ENCODE data around the gene SYNDIG1L.

Gene SYNDIG1L

DNA sequence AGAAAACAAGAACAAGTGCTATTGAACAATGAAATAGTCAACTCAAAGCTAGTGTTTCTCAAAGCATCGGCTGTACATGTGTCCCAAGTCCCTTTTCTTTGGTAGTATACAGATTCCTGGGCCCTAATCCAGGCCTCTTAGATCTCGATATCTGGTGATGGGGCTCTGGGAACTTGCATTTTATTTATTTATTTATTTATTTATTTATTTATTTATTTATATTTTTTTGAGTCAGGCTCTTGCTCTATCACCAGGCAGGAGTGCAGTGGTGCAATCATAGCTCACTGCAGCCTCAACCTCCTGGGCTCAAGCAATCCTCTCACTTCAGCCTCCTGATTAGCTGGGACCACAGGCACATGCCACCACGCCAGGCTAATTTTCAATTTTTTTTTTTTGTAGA, 17.1 kb downstream of the SYNDIG1L start:
- H3K4me2 ChIP-seq (ENCODE audit: low read depth, low read length, poor library complexity, severe bottlenecking) = no peak overlapping the region
- H3F3A ChIP-seq (ENCODE audit: insufficient read depth) = no peaks in the 10 kb centered on the region
- no peaks in the 10 kb centered on the region for H4K20me1 ChIP-seq (ENCODE audit: low read depth, low read length)
- H3K36me3 ChIP-seq (ENCODE audit: low read length) = no peaks in the 10 kb centered on the region
- no peak overlapping the region for H3K4me3 ChIP-seq (ENCODE audit: insufficient read depth, low read length, poor library complexity, severe bottlenecking)
- no peaks in the 10 kb centered on the region for H3K79me2 ChIP-seq (ENCODE audit: insufficient read depth, low read length)
- no peaks in the 10 kb centered on the region for H3K27me3 ChIP-seq (ENCODE audit: low read length)
- H3K9me3 ChIP-seq (ENCODE audit: insufficient read depth, low read length) = no peaks in the 10 kb centered on the region
- H2AFZ ChIP-seq (ENCODE audit: low read depth, low read length, severe bottlenecking) = no peak overlapping the region
- no peak overlapping the region for H3K9ac ChIP-seq (ENCODE audit: low read length)
- no peak for TF ChIP-seq EZH2phosphoT487 (conservative IDR thresholded peaks at IDR 0.05; ENCODE audit: low read length)
- TF ChIP-seq, protein P1, sequence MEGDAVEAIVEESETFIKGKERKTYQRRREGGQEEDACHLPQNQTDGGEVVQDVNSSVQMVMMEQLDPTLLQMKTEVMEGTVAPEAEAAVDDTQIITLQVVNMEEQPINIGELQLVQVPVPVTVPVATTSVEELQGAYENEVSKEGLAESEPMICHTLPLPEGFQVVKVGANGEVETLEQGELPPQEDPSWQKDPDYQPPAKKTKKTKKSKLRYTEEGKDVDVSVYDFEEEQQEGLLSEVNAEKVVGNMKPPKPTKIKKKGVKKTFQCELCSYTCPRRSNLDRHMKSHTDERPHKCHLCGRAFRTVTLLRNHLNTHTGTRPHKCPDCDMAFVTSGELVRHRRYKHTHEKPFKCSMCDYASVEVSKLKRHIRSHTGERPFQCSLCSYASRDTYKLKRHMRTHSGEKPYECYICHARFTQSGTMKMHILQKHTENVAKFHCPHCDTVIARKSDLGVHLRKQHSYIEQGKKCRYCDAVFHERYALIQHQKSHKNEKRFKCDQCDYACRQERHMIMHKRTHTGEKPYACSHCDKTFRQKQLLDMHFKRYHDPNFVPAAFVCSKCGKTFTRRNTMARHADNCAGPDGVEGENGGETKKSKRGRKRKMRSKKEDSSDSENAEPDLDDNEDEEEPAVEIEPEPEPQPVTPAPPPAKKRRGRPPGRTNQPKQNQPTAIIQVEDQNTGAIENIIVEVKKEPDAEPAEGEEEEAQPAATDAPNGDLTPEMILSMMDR (IDR thresholded peaks at IDR 0.05; ENCODE audit: insufficient read depth, low read length, poor library complexity, severe bottlenecking) = no peak
- H3K9me2 ChIP-seq (replicated peaks; ENCODE audit: insufficient read depth, low read length) = no peaks in the 10 kb centered on the region
- H3K27ac ChIP-seq (ENCODE audit: low read depth, low read length) = no peak overlapping the region

DNA sequence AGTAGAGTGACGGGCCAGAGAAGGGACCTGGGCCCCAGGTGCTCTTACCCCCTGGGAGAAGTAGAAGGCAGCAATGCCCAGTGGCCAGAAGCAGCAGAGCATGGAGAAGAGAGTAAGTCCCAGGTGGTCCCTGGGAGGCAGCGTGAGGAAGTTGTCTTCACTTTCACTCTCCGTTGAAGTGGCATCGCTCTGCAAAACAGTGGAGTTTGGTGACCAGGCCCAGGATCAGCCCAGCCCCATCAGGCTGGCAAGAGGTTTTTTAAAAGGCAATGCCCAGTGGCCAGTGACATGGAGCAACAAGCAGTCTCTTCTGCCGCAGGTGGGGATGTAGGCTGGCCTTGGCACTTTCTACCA, 18.2 kb downstream of the SYNDIG1L start:
- Histone ChIP-seq H3K27ac (ENCODE audit: low read depth, low read length) (no peak overlapping the region), H4K20me1 (ENCODE audit: low read depth, low read length) (no peaks in the 10 kb centered on the region), H2AFZ (ENCODE audit: low read depth, low read length, severe bottlenecking) (no peak overlapping the region), H3K36me3 (ENCODE audit: low read length) (no peaks in the 10 kb centered on the region), H3K79me2 (ENCODE audit: insufficient read depth, low read length) (no peaks in the 10 kb centered on the region), H3K9ac (ENCODE audit: low read length) (no peak overlapping the region), H3K9me2 (replicated peaks; ENCODE audit: insufficient read depth, low read length) (no peaks in the 10 kb centered on the region), H3F3A (ENCODE audit: insufficient read depth) (no peaks in the 10 kb centered on the region), H3K27me3 (ENCODE audit: low read length) (no peaks in the 10 kb centered on the region), H3K4me2 (ENCODE audit: low read depth, low read length, poor library complexity, severe bottlenecking) (no peak overlapping the region), H3K9me3 (ENCODE audit: insufficient read depth, low read length) (no peaks in the 10 kb centered on the region), H3K4me3 (ENCODE audit: insufficient read depth, low read length, poor library complexity, severe bottlenecking) (no peak overlapping the region)
- TF ChIP-seq, protein P1 (IDR thresholded peaks at IDR 0.05; ENCODE audit: insufficient read depth, low read length, poor library complexity, severe bottlenecking) = no peak
- TF ChIP-seq EZH2phosphoT487 (conservative IDR thresholded peaks at IDR 0.05; ENCODE audit: low read length) = no peak

DNA sequence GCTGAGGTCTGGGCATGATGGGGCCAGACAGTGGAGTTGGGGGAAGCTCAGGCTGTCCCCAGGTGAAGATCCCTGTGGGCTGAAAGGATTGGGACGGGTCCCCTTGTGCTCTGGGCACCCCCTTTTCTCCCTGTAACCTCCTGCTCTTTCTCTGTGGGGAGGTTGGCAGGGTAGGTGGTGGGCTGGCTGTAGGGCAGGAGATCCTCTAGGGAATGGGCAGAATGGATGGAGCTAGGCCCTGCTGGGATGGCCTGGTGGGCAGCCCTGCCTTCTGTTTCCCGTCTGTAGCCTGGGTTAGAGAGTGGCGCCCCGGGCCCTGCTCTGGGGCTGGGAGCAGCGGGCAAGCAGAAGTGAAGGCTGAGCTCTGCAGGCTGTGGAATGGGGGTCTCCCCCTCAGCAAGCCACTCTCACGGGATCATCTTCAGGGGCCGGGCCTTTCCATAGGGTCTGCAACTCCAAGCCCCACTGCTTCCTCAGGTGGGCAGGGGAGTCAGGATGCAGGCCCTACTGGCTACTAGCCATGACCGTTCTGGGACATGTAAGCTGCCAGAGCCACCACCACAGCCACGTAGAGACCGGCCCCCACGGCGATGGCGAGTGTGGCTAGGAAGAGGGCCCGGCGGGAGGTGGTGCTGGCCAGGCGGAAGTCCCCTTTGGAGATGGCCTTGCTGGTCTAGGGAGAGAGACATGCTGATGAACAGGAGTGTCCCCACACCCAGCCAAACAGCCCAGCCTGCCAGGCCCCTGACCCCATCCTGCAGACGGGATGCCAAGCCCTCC, 18.8 kb downstream of the SYNDIG1L start:
- no peak for TF ChIP-seq EZH2phosphoT487 (conservative IDR thresholded peaks at IDR 0.05; ENCODE audit: low read length)
- TF ChIP-seq, protein P1 (IDR thresholded peaks at IDR 0.05; ENCODE audit: insufficient read depth, low read length, poor library complexity, severe bottlenecking) = no peak
- Histone ChIP-seq H3K4me3 (ENCODE audit: insufficient read depth, low read length, poor library complexity, severe bottlenecking) (no peak overlapping the region), H3K9ac (ENCODE audit: low read length) (no peak overlapping the region), H3K36me3 (ENCODE audit: low read length) (no peaks in the 10 kb centered on the region), H3K4me2 (ENCODE audit: low read depth, low read length, poor library complexity, severe bottlenecking) (no peak overlapping the region), H4K20me1 (ENCODE audit: low read depth, low read length) (no peaks in the 10 kb centered on the region), H3F3A (ENCODE audit: insufficient read depth) (no peaks in the 10 kb centered on the region), H3K79me2 (ENCODE audit: insufficient read depth, low read length) (no peaks in the 10 kb centered on the region), H3K9me2 (replicated peaks; ENCODE audit: insufficient read depth, low read length) (no peaks in the 10 kb centered on the region), H2AFZ (ENCODE audit: low read depth, low read length, severe bottlenecking) (no peak overlapping the region), H3K27ac (ENCODE audit: low read depth, low read length) (no peak overlapping the region), H3K27me3 (ENCODE audit: low read length) (no peaks in the 10 kb centered on the region), H3K9me3 (ENCODE audit: insufficient read depth, low read length) (no peaks in the 10 kb centered on the region)

Data from SU-DHL-6 (cell line).